ENCODE measurements around the gene MRPL39.
A peak's percentile ranks its signal among the peaks of the same experiment; 100 is the strongest.

Gene MRPL39

DNA sequence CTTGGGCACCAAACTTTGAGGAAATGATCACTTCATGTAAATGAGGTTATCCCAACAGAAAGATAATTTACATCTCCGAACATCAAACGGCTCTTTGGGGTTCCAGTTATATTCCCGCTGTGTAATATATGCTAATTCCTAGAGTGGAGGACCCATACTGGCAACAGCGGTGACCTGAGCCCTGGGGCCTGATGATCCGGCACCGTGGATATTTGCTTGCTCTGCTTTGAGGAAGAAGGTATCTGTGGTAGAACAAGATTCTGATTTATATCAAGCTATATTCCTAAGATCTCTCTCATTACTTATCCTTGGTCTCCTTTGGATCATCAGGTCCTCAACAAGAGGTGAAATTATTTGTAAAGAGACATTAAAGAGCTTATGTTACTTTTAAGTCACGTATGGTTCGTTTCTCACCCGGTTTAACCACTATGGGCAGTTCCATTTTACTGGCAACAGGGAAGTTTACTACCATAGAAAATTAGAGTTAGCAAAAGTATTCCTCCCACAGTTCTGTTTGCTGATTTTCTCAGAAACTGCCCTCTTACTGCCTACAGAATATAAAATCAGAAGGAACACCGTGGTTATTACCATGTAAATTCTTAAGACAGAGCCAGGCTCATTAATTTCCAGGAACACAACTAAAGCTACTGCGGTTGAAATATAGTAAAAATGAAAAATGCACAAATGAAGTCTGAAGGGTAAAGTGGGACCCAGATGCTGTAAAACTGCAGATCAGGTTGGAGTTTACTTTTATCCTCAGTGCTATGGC lies 56.7 kb downstream of the MRPL39 start:
- DNase-seq (ENCODE audit: low read depth): no peak
- TF ChIP-seq, protein P1, sequence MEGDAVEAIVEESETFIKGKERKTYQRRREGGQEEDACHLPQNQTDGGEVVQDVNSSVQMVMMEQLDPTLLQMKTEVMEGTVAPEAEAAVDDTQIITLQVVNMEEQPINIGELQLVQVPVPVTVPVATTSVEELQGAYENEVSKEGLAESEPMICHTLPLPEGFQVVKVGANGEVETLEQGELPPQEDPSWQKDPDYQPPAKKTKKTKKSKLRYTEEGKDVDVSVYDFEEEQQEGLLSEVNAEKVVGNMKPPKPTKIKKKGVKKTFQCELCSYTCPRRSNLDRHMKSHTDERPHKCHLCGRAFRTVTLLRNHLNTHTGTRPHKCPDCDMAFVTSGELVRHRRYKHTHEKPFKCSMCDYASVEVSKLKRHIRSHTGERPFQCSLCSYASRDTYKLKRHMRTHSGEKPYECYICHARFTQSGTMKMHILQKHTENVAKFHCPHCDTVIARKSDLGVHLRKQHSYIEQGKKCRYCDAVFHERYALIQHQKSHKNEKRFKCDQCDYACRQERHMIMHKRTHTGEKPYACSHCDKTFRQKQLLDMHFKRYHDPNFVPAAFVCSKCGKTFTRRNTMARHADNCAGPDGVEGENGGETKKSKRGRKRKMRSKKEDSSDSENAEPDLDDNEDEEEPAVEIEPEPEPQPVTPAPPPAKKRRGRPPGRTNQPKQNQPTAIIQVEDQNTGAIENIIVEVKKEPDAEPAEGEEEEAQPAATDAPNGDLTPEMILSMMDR (conservative IDR thresholded peaks at IDR 0.05; ENCODE audit: control insufficient read depth, insufficient read depth, low read depth, low read length): no peak

DNA sequence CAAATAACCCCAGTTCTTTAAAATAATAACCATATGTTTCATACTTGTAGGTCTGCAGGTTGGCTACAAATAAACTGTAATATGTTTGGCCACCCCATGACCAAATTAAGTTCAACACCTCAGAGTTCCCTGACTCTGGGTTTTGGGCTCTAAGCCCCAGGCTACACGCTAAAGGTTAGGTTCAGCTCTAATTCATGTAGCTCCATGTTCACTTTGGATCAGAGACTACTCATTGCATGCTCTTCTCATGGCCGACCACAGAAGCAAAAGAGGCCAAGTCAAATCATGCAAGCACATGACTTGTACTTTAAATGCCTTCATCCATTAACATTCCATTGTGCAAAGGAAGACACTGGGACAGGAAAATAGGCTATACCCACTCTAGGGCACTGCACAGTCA lies 66.2 kb downstream of the MRPL39 start:
- TF ChIP-seq, protein P1 (conservative IDR thresholded peaks at IDR 0.05; ENCODE audit: control insufficient read depth, insufficient read depth, low read depth, low read length): no peak
- no peak for DNase-seq (ENCODE audit: low read depth)
- no peak overlapping the region for H3K4me3 ChIP-seq (ENCODE audit: control insufficient read depth, low read depth, low read length)

More for the DNA sequence above, 56.7 kb downstream of the MRPL39 start:
- H3K4me3 ChIP-seq (ENCODE audit: control insufficient read depth, low read depth, low read length): no peak overlapping the region

DNA sequence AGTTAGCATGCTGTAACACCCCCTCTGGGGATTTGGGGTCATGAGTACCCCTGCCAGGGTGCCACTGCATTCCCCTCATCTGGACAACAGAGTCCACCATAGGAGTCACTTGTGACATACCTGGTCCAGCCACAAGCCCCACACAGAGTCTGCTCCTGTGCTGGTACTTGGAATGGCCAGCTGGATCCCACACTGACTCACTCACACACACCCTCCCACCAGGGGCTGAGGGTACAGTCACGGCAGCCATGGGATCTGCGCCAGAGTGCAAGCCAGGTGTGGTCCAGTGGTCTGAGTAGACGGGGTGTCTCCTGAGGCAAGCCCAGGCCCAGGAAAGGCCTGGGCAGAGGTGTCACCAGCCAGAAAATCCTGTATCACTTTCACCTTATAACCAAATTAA lies 67.7 kb downstream of the MRPL39 start:
- no peak for DNase-seq (ENCODE audit: low read depth)
- no peak overlapping the region for H3K4me3 ChIP-seq (ENCODE audit: control insufficient read depth, low read depth, low read length)
- TF ChIP-seq, protein P1 (conservative IDR thresholded peaks at IDR 0.05; ENCODE audit: control insufficient read depth, insufficient read depth, low read depth, low read length): no peak

DNA sequence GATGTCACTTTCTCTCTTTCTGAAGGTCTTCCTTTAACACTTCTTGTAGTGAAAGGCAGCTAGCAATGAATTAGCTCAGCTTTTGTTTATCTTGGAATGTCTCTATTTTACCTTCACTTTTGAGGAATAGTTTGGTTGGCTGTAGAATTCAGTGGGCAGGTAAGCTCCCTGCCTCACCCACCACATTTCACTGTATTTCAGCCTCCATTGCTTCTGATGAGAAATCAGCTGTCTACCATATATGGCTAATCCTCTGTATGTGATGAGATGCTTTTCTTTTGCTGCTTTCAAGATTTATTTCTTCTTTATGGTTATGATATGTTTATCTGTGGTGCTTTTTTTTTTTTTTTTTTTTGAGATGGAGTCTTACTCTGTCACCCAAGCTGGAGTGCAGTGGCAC lies 70.1 kb downstream of the MRPL39 start:
- TF ChIP-seq, protein P1 (conservative IDR thresholded peaks at IDR 0.05; ENCODE audit: control insufficient read depth, insufficient read depth, low read depth, low read length): no peak
- no peak overlapping the region for H3K4me3 ChIP-seq (ENCODE audit: control insufficient read depth, low read depth, low read length)
- DNase-seq (ENCODE audit: low read depth): no peak

DNA sequence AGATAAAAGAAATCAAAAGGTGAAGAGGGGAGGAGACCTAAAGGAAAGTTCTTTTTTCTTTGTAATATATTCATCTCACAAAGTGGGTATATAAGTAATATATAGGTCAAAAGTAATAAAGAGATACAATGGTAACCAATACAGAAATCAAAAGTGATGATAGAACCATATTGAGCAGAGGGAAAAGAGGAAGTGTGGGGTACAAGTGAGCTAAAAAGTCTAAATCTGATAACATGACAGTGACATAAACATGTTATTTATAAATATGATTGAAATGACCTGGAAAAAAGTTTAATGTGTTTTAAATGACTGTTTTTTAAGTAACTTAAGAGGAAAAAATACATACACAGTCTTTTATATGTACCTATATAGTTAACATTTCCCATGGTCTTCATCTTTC lies 70.5 kb downstream of the MRPL39 start:
- TF ChIP-seq, protein P1 (conservative IDR thresholded peaks at IDR 0.05; ENCODE audit: control insufficient read depth, insufficient read depth, low read depth, low read length): no peak
- DNase-seq (ENCODE audit: low read depth): no peak
- H3K4me3 ChIP-seq (ENCODE audit: control insufficient read depth, low read depth, low read length): no peak overlapping the region

DNA sequence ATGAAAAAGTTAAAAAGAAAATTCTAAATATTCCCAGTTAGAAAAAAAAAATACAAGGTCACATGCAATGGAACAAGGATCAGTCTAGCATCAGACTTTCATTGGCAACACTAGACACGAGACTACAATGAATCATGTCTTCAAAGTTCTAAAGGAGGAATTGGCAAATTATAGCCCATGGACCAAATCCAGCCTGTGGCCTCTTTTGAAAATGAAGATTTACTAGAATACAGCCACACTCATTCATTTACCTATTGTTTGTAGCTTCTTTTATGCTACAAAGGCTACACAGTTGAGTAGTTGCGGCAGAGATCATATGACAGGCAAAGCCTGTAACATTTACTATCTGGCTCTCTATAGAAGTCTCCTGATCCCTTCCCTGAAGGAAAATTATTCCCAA lies 71.4 kb downstream of the MRPL39 start:
- TF ChIP-seq, protein P1 (conservative IDR thresholded peaks at IDR 0.05; ENCODE audit: control insufficient read depth, insufficient read depth, low read depth, low read length): no peak
- DNase-seq (ENCODE audit: low read depth): peak; percentile 19
- no peak overlapping the region for H3K4me3 ChIP-seq (ENCODE audit: control insufficient read depth, low read depth, low read length)
